HG03432 (cell line): Measurements from ENCODE around the gene ALDH5A1.
"Not testable (repeated sequence)": the region's sequence is repeated elsewhere in the genome, so short reads cannot be mapped to it uniquely, and the experiment has no call there.

Source experiments
- ATAC-seq: cut with Tn5 transposase; IDR thresholded peaks from one replicate; pipeline ENCODE4 v1.9.1; 2021; ENCODE audit warnings: mild to moderate bottlenecking, moderate library complexity; ENCODE audit not compliant: unreplicated experiment

ALDH5A1 gene

DNA sequence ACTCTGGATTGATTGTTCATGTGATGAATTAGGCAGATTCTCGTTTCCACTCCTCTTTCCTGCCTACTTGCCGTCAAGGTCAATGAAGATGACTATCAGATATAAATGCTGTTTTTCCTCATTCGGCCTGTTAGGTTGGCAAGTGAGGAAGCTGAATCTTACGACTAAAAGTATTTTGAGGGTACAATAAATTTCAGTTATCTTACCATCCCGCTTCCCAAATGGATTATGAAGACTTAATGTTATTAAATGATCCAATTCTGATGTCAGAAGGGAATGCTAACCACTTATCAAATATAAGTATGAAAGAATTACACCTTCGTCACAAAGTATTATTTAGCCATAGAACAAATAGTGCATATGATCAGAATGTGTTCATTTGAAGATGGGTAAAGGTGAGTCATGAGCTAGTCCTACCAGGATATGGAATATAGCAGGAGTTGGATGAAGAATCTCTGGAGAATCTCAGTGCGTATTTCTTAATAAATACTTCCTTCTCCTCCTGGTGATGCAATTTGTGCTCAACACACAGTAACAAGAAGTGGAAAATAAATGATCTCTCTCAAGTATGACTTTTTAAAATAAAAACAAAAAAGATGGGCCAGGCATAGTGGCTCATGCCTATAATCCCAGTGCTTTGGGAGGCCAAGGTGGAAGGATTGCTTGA lies 10.0 kb upstream of the ALDH5A1 start:
- ATAC-seq, result no peak

DNA sequence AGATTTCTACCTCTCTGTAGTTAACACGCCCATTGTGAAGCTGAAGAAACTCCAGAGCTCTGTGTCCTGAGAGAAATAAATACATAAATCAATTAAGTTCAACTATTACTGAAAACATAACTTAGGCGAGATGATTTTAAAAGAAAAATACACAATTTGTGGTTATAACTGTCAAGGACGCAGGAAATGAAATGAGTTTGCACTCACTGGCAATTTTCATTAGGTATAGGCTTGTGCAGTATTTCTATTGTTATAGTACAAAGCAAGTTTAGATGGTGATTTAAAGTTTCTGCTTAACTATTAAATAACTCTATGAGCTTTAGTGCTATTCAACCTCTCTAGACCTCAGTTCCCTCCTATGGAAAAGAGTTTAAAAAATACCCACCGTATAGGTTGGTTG lies 8.7 kb upstream of the ALDH5A1 start:
- ATAC-seq, result no peak

DNA sequence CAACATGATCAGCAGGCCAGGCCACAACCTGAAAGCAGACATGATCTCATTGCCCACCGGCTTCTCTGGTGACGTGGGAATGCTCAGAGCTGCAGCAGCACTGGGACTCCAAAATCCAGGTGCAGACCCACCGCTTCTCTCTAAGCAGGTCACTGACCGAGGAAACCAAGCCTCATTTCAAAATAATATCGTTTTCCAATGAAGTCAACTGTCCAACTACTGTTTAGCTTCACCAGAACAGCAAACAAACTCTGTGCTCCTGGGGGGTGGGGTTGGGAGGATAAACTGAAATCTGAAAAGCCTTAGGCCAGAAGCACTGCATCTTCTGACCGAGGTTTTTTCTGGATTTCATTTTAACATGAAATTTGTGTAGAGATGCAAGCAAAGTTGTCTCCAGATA lies 5.3 kb upstream of the ALDH5A1 start, which contains the start of gene GPLD1:
GPLD1 (minus strand) TSS at position 109 of the 400 bp plus-strand sequence; CDS start at position 42, 67 bp downstream.
- ATAC-seq, result no peak

DNA sequence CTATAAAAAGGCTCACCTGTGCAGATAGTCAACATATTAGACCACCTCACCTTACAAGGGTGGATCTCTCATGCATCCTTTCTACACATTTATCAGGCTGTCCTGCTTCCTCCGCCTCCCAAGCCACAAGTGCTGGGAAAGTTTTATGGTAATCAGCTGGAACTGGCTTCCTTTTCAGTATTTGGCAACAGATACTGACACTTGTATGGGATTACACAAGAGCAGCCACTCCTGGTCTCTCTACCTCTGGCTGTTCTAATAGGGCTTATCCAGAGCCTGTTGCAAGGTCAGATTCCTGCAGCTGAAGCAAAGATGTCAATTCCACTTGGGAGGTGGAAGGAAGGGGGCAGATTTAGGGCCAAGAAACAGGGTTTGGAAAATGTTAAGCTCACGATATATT lies 4.9 kb upstream of the ALDH5A1 start:
- no peak for ATAC-seq

DNA sequence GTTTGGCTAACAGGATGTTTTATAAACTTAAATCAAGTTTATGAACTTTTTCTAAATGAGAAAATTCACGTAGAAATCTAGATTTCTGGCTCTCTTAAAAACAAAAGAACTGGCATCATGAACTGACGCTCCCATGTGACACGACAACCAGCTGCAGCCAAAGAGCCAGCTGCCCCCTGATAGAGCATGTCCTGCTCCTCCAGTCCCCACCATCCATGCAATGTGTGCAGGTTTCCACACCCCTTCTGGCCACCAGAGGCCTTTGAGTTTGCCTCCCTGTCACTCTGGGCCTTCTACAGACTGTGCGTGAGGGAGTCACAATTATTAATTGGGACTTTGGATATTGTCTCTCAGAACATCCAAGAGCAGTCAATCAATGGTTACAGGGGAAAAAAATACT lies 3.8 kb upstream of the ALDH5A1 start:
- no peak for ATAC-seq

DNA sequence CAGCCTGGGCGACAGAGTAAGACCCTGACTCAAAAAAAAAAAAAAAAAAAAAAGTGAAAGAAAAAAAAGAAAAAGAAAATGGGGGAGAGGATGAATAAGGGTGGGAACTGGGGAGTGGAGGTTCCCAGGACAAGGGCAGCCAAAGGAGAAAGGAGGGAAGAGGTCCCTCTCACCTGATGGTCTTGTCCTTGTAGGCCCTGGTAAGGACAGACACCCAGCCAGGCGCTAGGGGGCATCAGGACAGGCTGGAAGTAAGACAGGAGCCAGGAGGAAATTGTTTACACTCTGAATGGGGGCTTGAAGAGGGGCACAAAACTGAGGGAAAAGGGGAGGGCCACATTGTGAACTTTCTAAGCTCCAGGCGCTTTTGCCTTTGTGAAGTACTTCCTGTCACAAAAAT lies 2.3 kb upstream of the ALDH5A1 start:
- no peak for ATAC-seq

DNA sequence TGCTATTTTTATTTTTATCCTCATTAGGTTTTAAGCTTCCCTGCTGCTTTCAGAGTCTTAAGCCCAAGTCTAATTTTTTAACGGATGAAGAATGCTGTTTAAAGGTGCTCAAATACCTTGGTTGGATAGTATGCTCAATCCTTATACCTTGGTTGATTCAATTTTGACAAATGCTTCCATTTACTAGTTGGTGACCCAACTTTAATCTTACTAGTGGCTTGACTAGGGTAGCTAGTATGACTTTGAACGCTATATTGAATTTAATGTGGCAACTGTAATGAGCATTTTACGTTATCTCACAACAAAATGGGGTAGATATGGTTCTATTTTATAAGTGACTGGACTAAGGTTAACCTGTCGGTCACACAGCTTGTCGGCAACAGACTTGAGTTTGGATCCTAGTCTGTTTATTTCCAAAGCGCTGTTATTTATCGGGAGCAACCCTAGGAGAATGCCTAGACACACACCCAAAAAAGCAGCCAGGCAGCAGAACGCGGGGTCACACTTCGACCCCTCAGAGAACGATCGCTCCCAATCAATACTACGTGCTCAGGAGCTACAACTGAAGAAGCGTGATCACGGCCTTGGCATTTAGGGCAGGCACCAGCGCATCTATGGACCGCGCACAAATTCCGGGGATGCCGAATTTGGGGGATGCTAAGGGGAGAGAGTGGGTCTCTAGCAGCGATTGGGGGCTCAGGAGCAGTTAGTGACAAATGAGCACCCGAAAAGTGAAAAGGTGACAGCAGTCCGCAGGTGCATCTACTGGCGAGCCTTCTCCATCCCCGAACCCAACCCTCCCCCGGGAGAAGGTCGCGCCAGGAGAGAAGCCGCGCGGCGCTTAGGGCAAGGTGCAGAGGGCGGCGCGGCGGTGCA lies 586 bp upstream of the ALDH5A1 start:
- peak; percentile 0 for ATAC-seq

DNA sequence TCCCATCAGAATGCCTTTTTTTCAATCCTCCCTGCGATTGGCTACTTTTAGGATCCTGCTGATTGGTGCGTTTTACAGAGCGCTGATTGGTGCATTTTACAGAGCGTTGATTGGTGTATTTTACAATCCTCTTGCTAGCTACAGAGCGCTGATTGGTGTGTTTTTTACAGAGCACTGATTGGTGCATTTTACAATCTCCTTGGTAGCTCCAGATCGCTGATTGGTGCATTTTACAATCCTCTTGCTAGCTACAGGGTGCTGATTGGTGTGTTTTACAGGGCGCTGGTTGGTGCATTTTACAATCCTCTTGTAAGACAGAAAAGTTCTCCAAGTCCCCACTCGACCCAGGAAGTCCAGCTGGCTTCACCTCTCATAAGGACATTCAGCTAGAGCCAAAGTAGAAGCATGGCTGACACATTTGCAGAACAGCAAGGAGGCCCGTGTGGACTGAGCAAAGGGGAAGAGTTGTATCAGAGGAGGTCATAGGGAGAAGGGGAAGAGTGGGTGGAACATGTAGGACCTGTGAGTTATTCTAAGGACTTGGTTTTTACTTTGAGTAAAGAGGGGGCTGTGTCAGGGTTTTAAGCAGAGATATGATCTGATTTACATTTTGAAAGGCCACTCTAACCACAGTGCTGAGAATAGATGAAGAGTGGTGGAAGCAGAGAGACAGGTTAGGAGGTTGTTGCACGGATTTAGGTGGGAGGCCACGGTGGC lies 2.6 kb downstream of the ALDH5A1 start:
- ATAC-seq, result no peak

DNA sequence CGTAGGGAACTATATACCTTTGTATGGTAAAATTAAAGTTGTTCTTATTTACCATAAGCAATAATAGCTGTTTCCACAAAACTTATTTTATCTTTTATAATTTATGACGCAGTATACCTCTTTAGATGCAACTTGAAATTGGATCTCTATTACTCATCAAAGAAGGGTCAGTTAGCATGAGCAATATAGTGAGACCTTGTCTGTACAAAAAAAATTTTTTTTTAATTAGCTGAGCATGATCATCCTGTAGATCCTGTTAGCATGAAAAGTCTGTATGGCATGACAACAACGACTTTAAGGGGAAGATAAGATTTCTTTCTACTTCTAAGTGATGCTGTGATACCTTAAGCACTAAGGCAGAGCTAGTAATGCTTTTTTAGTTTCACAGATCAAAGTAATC lies 5.9 kb downstream of the ALDH5A1 start:
- ATAC-seq, result no peak

DNA sequence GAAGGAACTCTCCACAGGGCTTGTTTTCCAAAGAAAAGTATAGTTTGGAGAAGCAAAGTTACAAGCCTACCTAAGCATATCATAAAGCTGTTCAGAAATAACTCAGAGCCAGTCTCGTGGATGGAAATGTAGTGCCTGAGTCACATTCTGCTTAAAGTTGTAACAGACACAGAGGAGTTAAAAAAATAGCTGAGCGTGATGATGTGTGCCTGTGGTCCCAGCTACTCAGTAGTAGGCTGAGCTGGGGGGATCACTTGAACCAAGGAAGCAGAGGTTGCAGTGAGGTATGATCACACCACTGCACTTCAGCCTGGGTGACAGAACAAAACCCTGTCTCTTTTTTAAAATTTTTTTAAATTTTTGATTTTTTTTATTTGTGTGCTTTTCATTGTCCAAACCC lies 6.6 kb downstream of the ALDH5A1 start:
- no peak for ATAC-seq

DNA sequence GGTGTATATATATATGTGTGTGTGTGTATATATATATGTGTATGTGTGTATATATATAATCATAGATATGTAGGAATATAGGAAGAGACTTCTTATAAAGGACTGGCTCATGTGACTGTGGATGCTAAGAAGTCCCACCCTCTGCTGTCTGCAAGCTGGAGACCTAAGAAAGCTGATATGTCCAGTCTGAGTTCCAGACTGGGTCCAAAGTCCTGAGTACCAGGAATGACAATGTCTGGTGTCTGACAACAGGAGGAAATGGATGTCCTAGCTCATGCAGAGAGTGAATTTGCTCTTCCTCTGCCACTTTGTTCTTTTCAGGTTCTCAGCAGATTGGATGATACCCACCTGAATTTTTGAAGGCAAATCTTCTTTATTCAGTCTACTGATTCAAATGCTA lies 7.1 kb downstream of the ALDH5A1 start:
- ATAC-seq, result no peak

DNA sequence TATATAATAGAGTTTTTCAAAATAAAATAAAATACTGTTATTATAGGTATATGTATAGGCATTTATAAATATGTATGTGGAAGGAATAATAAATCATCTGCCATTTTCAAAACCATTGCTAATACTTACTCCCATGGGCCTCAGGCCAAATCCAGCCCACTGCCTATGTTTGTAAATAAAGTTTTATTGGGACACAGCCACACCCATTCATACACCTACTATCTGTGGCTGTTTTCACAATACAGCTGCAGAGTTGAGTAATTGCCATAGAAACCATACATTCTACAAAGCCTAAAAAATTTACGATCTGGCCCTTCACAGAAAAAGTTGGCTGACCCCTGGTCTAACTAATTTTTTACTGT lies 9.5 kb downstream of the ALDH5A1 start:
- no peak for ATAC-seq

DNA sequence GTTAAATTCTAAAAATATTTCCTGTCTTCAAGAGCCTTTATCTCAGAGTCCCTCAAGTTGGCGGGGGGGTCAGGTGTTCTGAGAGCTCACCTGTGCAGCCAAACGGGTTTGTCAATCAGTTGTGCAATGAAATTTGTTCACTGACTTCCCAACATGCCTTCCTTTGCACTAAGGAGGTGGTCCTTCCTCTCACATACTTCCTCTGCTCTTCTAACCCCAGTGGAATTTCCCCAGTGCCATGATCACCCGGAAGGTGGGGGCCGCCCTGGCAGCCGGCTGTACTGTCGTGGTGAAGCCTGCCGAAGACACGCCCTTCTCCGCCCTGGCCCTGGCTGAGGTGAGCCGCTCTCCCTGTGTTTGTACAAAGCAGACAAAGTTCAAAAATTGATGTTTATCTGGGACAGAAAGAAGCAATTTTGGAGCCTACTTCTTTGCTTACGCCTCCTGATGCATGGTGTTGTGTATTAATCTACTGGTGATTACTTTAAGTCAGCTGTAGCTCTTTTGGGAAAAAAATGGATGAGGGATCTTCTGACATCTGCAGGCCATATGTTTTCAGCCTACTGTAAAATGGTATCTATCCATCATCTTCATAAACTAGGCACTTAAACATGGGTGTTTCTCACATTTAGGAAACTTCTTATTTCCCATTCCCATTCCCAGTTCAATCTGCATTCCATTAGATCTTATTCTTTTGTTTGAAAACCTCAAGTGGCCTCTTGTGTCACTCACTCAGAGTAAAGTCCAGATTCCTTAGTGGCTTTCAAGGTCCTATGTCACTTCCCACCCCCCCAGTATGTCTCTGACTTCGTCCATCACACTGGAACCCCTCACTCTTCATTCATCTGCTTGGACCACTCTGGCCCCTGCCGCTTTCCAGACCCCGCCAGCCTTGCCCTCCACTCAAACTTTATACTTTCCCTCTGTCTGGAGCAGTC lies 10.1 kb downstream of the ALDH5A1 start:
- ATAC-seq, result no peak

DNA sequence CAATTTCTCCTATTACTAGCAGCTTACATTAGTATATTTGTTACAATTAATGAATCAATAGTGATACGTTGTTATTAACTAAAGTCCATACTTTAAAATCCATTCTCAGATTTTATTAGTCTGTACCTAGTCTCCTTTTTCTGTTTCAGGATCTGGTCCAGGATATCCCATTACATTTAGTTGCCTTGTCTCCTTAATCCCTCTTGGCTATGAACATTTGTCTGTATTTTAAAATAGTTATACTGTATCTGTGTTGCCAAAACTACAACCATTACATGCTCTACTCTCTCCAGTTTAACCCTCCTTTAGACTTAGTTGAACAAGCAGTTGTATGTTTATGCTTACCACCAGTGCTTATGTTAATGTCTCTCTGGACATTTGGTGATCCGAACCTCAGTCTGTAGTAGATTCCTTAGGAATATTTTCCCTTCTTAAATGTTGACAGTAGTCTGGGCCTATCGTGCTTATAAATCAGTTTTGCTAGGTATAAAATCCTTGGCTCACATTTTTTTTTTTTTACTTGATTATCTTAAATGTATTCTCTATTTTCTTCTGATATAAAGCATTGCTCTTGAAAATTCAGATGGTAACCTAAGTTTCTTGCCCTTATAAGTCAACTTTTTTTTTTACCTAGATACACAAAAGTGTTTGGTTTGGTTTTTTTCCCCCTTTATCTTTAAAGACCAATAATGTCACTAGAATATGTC lies 12.2 kb downstream of the ALDH5A1 start:
- ATAC-seq, result no peak

DNA sequence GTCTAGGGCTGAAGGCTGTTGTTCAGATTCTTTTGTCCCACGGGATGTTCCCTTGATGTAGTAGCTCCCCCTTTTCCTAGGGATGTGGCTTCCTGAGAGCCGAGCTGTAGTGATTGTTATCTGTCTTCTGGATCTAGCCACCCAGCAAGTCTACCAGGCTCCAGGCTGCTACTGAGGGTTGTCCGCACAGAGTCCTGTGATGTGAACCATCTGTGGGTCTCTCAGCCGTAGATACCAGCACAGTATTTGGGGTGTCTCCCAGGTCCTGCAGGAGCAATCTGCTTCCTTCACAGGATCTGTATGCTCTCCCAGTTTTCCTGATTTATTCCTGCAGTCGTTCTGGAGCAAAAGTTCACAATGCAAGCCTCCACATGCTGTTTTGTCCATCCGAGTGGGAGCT lies 17.2 kb downstream of the ALDH5A1 start:
- ATAC-seq, result not testable (repeated sequence)

DNA sequence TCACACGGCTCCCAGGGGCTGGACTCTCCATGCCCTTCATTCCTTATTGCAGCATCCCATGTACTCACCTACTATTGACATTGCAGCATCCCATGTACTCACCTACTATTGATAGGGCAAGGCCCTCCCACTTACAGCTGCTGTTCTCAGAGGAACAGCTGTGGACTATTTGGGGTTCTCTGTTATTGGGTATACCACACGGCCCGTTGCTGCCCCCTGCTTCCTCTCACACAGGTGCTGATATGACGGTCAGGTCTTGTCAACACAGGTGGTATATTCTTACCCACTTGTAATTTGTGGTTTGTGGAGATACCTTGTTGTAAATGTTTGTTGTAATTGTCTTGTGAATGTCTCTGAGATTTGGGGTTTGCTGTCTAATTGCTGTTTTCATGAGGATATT lies 18.8 kb downstream of the ALDH5A1 start:
- no peak for ATAC-seq

DNA sequence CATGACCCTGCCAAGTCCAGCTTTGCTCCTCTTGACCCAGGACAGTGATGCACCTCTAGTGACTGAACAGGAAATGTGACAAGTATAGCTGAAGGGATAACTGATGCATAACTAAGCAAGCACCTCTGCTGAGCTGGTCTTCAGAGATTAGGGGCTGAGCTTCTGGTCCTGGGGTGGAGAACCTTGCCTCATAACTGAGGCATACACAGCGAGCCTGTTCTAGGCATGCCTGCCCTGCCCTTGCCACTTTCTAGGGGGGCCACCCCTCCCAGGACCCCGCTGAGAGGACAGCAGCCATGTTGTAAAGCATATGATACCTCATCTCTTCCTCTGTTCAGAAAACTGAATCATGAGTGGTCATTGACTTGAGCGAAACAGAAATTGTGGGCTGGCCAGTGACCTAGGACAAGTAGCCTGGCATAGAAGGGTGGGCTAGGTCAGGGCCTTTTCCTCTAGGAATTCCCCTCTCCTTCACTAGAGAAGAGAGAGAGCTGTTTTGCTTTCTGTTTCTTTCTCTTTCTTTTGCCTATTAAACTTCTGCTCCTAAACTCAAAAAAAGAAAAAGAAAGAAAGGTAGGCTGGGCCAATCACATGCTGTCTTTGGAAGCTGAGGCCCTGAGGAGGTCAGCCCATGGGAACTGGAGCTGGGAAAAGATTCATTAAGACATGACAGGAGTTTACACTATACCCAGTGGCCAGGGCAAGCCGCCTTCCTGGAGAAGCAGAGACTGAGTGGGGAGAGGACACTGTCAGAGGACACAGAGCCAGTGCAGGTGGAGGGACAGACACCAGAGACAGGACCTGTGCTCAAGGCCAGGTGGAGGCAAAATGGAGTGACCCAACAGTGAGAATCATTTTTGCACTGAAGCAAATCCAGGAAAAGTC lies 23.1 kb downstream of the ALDH5A1 start:
- peak; percentile 84 for ATAC-seq

DNA sequence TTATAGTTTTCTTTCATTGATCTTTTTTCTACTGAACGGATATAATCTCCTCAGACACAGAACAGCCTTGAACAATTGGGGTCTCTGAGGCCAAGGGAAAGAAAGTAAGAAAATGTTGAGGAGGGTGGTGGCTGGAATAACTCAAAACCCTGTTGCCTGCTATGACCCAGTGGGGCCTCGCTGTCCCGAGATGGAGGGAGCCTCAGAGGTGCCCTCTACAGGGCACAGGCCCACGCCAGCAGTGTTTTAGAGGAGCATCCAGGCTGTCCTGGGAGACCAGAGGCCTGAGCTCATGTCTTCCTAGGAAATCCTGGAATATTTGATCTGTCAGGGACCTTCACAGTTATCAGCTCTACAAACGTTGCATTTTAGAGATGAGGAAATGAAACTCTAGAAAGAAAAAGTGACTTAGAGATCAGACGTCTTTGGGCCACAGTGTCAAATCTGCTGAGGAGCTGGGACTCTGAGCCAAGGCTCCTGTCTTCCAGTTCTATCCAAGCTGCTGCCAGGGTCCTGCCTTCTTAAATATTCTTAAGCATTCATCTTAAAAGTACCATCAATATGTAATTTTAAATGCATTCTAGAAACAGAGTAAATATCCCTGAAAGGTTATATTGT lies 26.3 kb downstream of the ALDH5A1 start:
- no peak for ATAC-seq
